Effector memory CD8-positive, alpha-beta T cell (primary cell): ENCODE results near the gene DAPK1.

ENCODE experiments used
- ATAC-seq: fragments of 150-1000 bp; cut with Tn5 transposase; replicated peaks from 2 replicates; pipeline ENCODE4 v1.10.0; 2021; ENCODE audit warnings: mild to moderate bottlenecking, moderate library complexity
- DNase-seq, 3 experiments: peaks; one replicate each; pipeline ENCODE4 v3.0.0; 2021
- H3K27ac Mint-ChIP-seq, 2 donors: one replicate each; pipeline ENCODE4 v1.8.0; 2022; ENCODE audit warnings: mild to moderate bottlenecking in 2 of 2, mixed read lengths in 2 of 2, moderate library complexity in 2 of 2
- H3K27me3 Mint-ChIP-seq, 2 donors: one replicate each; pipeline ENCODE4 v1.8.0; 2022; ENCODE audit warnings: mixed read lengths in 2 of 2
- H3K36me3 Mint-ChIP-seq: one replicate; pipeline ENCODE4 v1.8.0; 2022; ENCODE audit warnings: mild to moderate bottlenecking, moderate library complexity, mixed read lengths; ENCODE audit not compliant: insufficient read depth
- H3K4me1 Mint-ChIP-seq, 2 donors: one replicate each; pipeline ENCODE4 v1.8.0; 2022; ENCODE audit warnings: low read depth in 2 of 2, mixed read lengths in 2 of 2
- H3K4me3 Mint-ChIP-seq, 2 donors: one replicate each; pipeline ENCODE4 v1.8.0; 2022; ENCODE audit warnings: mild to moderate bottlenecking in 2 of 2, mixed read lengths in 2 of 2, moderate library complexity in 2 of 2
- H3K9me3 Mint-ChIP-seq, 2 donors: one replicate each; pipeline ENCODE4 v1.8.0; 2022; ENCODE audit warnings: mixed read lengths in 2 of 2

The DAPK1 gene

DNA sequence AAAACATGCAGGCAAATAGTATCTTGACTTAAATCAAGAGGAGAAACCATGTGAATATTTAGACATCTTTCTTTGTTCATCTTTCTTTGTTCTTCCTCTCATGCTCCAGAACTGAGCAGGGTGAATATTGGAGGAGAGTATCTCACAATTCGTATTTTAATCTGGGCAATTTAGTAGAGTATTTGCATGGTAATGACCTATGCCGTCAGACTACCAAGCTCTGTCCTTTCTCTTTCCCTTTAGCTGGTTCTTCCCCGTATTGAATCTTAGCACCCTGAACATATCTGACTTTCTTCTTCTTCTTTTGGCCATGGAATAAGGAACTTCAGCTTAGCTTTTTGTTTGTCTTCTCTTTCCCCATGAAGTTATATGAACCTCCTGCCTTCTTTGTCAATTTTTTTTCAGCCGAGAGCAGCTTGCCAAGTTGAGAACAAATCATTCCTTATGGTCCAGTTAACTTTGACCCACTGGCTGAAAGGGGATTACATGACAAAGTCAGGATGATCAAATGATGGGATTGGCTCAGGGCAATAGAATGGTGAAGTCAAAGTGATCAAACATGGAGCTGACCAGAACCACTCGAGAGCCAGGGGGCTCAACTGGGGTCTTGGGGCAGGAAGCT, 95.8 kb downstream of the DAPK1 start:
- no peaks in the 10 kb centered on the region for H3K9me3 Mint-ChIP-seq
- ATAC-seq (no peak), DNase-seq (no peak)
- no peaks in the 10 kb centered on the region for H3K36me3 Mint-ChIP-seq
- H3K27me3 Mint-ChIP-seq, result peaks cover 0 to 8% of the 10 kb centered on the region in 2 donors
- H3K27ac Mint-ChIP-seq, result no peak overlapping the region
- H3K4me3 Mint-ChIP-seq, result no peak overlapping the region
- H3K4me1 Mint-ChIP-seq, result no peaks in the 10 kb centered on the region

DNA sequence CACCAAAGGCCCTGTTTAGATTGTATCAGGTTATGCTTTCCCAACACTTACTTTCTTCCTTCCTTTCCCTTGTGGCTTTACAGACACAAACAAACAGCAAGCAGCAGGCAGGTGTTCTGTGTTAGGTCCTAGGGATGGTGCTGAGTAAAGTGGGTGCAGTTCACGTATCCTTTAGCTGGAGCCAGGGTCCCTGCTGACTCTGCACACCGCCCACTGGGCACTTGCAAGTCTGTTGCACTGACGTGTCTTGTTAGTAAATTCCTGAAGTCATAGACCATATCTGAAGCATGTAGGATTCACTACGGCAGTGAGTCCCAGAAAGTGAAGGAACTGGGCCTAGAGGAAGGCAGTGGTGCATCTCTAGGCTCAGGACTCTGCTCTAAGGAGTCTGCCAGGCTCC, 96.5 kb downstream of the DAPK1 start:
- no peaks in the 10 kb centered on the region for H3K4me1 Mint-ChIP-seq
- ATAC-seq (no peak), DNase-seq (no peak)
- H3K4me3 Mint-ChIP-seq, result no peak overlapping the region
- no peaks in the 10 kb centered on the region for H3K9me3 Mint-ChIP-seq
- peaks cover 0 to 8% of the 10 kb centered on the region in 2 donors for H3K27me3 Mint-ChIP-seq
- no peaks in the 10 kb centered on the region for H3K36me3 Mint-ChIP-seq
- H3K27ac Mint-ChIP-seq, result no peak overlapping the region

GRCh38 chr9:87594662-87595061, 97.0 kb downstream of the DAPK1 start:
- no peak overlapping the region for H3K4me3 Mint-ChIP-seq
- no peak overlapping the region for H3K27ac Mint-ChIP-seq
- H3K9me3 Mint-ChIP-seq, result no peaks in the 10 kb centered on the region
- H3K36me3 Mint-ChIP-seq, result no peaks in the 10 kb centered on the region
- H3K4me1 Mint-ChIP-seq, result no peaks in the 10 kb centered on the region
- no peak for ATAC-seq
- H3K27me3 Mint-ChIP-seq, result peaks cover 0 to 8% of the 10 kb centered on the region in 2 donors
- no peak for DNase-seq

- no peak overlapping the region for H3K27ac Mint-ChIP-seq
- no peaks in the 10 kb centered on the region for H3K4me1 Mint-ChIP-seq
- peaks cover 0 to 8% of the 10 kb centered on the region in 2 donors for H3K27me3 Mint-ChIP-seq
- no peaks in the 10 kb centered on the region for H3K36me3 Mint-ChIP-seq
- no peak overlapping the region for H3K4me3 Mint-ChIP-seq
- DNase-seq (no peak), ATAC-seq (no peak)
- H3K9me3 Mint-ChIP-seq, result no peaks in the 10 kb centered on the region
Measured at GRCh38 chr9:87595610-87596009, 97.9 kb downstream of the DAPK1 start.

DNA sequence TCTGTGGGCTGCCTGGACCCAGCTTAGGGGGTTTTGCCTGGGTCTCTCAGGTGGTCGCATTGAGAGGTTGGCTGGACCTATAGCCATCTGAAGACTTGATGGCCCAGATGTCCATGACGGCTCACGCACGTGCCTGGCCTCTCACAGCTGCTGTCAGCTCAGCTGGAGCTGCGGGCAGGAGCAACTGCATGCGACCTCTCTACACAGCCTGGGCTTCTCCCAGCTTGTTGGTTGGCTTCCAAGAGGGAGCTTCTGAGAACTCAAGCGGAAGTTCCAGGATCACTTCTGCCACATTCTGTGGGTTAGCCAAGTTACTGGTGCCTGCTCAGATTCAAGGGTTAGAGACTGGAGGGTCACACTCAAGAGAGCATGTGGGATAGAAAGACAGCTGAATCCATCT, 99.2 kb downstream of the DAPK1 start:
- ATAC-seq (no peak), DNase-seq (no peak)
- Mint-ChIP-seq H3K4me3 (no peak overlapping the region), H3K9me3 (no peaks in the 10 kb centered on the region), H3K36me3 (no peaks in the 10 kb centered on the region), H3K27me3 (peaks cover 5 to 8% of the 10 kb centered on the region in 2 donors), H3K4me1 (no peaks in the 10 kb centered on the region), H3K27ac (no peak overlapping the region)

DNA sequence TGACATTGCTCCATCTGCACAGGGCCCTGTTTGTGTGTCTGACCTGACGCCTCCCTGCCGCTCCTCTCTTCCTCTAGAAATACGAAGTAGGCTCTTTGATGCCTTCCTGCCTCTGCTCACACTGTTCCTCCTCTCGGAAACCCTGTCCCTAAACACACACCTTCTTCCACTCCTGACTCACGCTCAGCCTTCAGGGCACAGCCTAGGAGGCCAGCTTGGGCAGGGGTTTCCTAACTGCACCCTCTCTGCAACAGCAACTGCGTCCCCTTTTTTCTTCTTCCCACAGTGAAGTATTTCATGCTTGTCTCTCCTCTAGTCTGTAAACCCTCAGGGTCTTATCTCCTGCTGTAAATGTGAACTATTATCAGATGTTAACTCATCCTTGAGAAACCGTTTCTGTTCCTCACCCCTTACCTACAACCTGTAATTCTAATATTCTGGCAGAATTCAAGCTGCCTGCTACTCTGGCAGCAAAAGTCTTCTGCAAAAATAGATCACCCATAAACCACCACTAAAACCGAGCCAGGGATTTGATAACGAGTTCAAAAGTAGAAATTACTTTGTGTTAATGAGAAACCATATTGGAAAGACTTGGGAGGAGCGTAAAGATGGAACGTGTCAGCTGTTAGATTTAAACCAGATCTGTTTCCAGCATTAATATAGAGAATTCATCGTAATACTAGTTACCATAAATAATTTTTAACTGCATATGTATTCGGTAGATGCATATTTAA, 100.2 kb downstream of the DAPK1 start:
- DNase-seq, result no peak
- no peak for ATAC-seq
- Mint-ChIP-seq H3K4me3 (no peak overlapping the region), H3K27ac (no peak overlapping the region), H3K27me3 (peaks cover 10 to 11% of the 10 kb centered on the region in 2 donors), H3K9me3 (no peaks in the 10 kb centered on the region), H3K36me3 (no peaks in the 10 kb centered on the region), H3K4me1 (no peaks in the 10 kb centered on the region)

- H3K27me3 Mint-ChIP-seq, result peaks cover 25 to 27% of the 10 kb centered on the region in 2 donors
- no peak for ATAC-seq
Measured at GRCh38 chr9:87599901-87600610, 102.4 kb downstream of the DAPK1 start.

DNA sequence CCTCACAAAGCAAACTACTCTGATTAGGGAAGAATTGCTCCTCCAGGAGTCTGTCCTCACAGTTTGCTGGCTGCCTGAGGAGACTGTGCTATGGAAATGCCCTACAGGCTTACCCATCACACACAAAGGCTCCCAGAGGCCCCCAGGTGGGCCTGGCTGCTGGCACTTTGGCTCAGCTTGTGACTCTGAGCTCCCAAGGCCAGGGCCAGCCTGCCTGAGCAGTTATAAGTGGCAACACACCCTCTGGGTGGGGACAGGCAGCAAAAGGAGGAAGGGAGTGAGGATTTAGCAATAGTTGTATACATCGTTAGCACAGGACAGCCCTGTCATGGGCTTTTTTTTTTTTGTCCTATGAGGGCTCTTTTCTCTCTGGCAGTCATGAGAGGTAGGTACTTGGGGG, 103.5 kb downstream of the DAPK1 start:
- H3K4me1 Mint-ChIP-seq, result no peaks in the 10 kb centered on the region
- H3K27me3 Mint-ChIP-seq, result peaks cover 26 to 29% of the 10 kb centered on the region in 2 donors
- DNase-seq (no peak), ATAC-seq (peak; percentile 16)
- no peaks in the 10 kb centered on the region for H3K36me3 Mint-ChIP-seq
- no peak overlapping the region for H3K4me3 Mint-ChIP-seq
- no peaks in the 10 kb centered on the region for H3K9me3 Mint-ChIP-seq
- H3K27ac Mint-ChIP-seq, result no peak overlapping the region

More at GRCh38 chr9:87599901-87600610, 102.4 kb downstream of the DAPK1 start:
- Mint-ChIP-seq H3K4me1 (no peaks in the 10 kb centered on the region), H3K27ac (no peak overlapping the region), H3K9me3 (no peaks in the 10 kb centered on the region), H3K4me3 (no peak overlapping the region), H3K36me3 (no peaks in the 10 kb centered on the region)
- DNase-seq, result no peak

- no peak overlapping the region for H3K4me3 Mint-ChIP-seq
- H3K27ac Mint-ChIP-seq, result no peak overlapping the region
- no peaks in the 10 kb centered on the region for H3K36me3 Mint-ChIP-seq
- no peaks in the 10 kb centered on the region for H3K4me1 Mint-ChIP-seq
- no peaks in the 10 kb centered on the region for H3K9me3 Mint-ChIP-seq
- no peak for ATAC-seq
- no peak for DNase-seq
- H3K27me3 Mint-ChIP-seq, result peaks cover 26 to 29% of the 10 kb centered on the region in 2 donors
Measured at GRCh38 chr9:87601595-87601994, 103.9 kb downstream of the DAPK1 start.

DNA sequence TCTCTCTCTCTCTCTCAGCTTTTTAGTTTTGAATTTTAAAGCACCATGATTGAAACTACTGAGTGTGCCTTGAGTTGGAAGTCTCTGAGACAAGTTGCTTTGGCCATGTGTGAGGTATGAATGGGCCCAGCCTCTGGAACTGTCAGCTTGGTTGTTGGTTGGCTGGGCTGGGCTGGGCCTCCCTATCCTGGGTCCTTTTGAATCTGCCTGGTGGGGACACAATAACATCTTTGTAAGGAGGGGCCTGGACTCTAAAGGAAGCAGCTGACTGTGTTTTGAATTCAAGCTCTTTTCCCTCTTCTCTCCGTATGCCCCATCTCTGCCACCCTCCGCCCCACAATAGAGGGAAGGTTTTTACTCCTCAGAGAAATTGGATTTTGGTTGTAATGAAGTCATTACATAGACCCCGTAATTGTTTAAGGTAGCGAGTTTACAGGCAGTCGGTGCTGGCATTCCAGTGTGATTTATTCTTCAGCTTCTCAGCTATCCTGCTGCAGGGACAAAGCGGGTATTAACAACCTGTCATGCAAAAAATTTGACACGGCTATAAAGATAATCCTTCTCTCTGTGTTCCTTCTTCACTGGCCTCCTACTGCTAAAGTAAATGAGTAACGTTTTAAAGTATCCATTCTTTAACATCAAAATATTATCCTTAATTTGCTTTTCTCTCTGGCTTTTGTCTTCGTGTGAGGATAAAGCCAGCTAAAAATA, 105.4 kb downstream of the DAPK1 start:
- H3K27ac Mint-ChIP-seq, result no peak overlapping the region
- ATAC-seq, result no peak

DNA sequence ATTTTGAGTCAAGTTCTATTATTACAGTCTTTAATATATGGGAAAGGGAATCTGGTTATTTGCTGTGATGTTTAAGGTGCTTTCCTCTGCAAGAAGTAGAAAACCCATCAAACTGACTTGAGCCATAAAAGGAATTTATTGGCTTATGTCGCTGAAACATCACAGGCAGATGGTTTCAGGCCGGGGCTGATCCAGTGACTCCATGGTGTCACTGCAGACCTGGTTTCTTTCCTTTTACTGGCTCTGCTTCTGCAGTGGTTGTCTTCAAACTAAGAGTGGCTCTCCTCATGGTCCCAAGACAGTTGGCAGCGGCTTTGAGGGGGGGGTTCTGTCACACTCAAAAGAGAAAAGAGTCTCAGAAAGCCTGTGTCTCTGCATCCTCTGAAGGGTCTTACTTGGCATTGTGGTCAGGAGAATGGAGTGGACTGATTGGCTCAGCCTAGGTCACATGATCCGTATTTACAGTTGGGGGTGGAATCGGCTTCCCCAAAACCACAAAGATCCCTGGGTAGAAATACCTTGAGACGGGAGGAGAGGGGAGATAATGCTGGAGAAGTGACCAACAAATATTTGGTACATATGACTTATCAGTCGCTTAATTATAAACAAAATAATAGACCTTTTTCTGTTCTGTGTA, 106.3 kb downstream of the DAPK1 start:
- ATAC-seq (no peak), DNase-seq (no peak)
- Mint-ChIP-seq H3K27me3 (peaks cover 26 to 29% of the 10 kb centered on the region in 2 donors), H3K9me3 (no peaks in the 10 kb centered on the region), H3K27ac (no peak overlapping the region), H3K4me3 (no peak overlapping the region), H3K36me3 (no peaks in the 10 kb centered on the region), H3K4me1 (no peaks in the 10 kb centered on the region)

More for the DNA sequence above, 105.4 kb downstream of the DAPK1 start:
- Mint-ChIP-seq H3K36me3 (no peaks in the 10 kb centered on the region), H3K9me3 (no peaks in the 10 kb centered on the region), H3K4me1 (no peaks in the 10 kb centered on the region), H3K27me3 (peaks cover 26 to 29% of the 10 kb centered on the region in 2 donors), H3K4me3 (no peak overlapping the region)
- no peak for DNase-seq

DNA sequence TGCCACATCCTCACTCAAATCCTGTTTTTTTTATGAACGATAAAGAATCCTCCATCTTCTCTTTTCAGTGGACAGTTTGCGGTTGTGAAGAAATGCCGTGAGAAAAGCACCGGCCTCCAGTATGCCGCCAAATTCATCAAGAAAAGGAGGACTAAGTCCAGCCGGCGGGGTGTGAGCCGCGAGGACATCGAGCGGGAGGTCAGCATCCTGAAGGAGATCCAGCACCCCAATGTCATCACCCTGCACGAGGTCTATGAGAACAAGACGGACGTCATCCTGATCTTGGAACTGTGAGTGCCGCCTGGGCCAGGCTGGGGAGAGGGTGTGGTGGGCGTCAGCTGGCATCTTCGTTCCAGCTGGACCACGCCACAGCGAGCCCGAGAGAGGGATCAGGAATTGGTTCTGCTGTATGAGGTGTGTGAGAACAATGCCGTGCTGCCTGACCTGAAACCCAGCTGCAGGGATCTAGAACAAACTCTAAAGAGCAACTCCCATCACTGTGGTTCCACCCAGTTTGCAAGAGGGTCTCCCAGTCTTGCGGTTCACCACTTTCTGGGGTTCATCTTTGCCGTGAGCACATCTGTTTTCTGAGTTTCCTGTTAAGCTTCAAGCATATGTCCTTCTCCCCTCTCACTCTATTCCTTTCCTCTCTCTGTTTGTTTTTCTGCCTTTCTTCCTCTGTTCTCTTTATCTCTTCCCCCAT, 107.4 kb downstream of the DAPK1 start:
- H3K4me3 Mint-ChIP-seq, result no peak overlapping the region
- no peaks in the 10 kb centered on the region for H3K9me3 Mint-ChIP-seq
- DNase-seq (no peak), ATAC-seq (no peak)
- no peaks in the 10 kb centered on the region for H3K4me1 Mint-ChIP-seq
- H3K27ac Mint-ChIP-seq, result no peak overlapping the region
- H3K36me3 Mint-ChIP-seq, result no peaks in the 10 kb centered on the region
- H3K27me3 Mint-ChIP-seq, result peaks cover 26 to 40% of the 10 kb centered on the region in 2 donors
